ENCODE data around the gene SRCAP. TPM values are rescaled to one million over a fixed set of nuclear protein-coding genes. Genes with fewer than 3 reads are reported as not detected.

SRCAP gene
- polyA plus RNA-seq, 1 of the 3 experiments (the other 2 are of a cell fraction) = 5.6 TPM

GRCh38 chr16:30699615-30700099, 686 bp downstream of the SRCAP start:
- ChIA-PET POLR2A (no interaction called here), CTCF (no interaction called here)
- H3K9ac ChIP-seq = peak overlapping the region; percentile 100
- H3K79me2 ChIP-seq (ENCODE audit: insufficient read depth) = peaks cover 55% of the 10 kb centered on the region
- 13% methylated on average over 8 of the region's 8 CpGs for WGBS (ENCODE audit: low lambda C conversion rate)
- no peaks in the 10 kb centered on the region for H3F3A ChIP-seq (replicated peaks; ENCODE audit: insufficient read depth)
- H3K36me3 ChIP-seq (replicated peaks in 1 of 2; ENCODE audit: control insufficient read depth in 1 of 2, insufficient read depth in 2 of 2, low read length in 1 of 2) = peaks cover 25 to 42% of the 10 kb centered on the region in 2 experiments
- no peaks in the 10 kb centered on the region for H3K27me3 ChIP-seq (ENCODE audit: insufficient read depth)
- DNase-seq = no peak
- H3K4me2 ChIP-seq = peak overlapping the region; percentile 75
- peaks cover 12 to 13% of the 10 kb centered on the region in 2 experiments for H3K4me1 ChIP-seq (ENCODE audit: control insufficient read depth in 1 of 2, insufficient read depth in 2 of 2, low read depth in 1 of 2, low read length in 1 of 2)
- no peaks in the 10 kb centered on the region for H3K9me2 ChIP-seq
- H4K20me1 ChIP-seq (ENCODE audit: insufficient read depth) = peaks cover 12% of the 10 kb centered on the region
- H3K4me3 ChIP-seq (ENCODE audit: low read depth in 2 of 2, low read length in 1 of 2) = peak overlapping the region; percentile 78
- no peak overlapping the region for H2AFZ ChIP-seq (ENCODE audit: low read depth)
- no peak for TF ChIP-seq REST (IDR thresholded peaks at IDR 0.05; ENCODE audit: low read depth, low read length)
- TF ChIP-seq YY1 (IDR thresholded peaks at IDR 0.05; ENCODE audit: low read depth) = no peak
- TF ChIP-seq EP300 (IDR thresholded peaks at IDR 0.05; ENCODE audit: borderline replicate concordance in 1 of 2, low read depth in 1 of 2, low read length in 1 of 2) = no peak
- TF ChIP-seq TEAD4 (IDR thresholded peaks at IDR 0.05; ENCODE audit: borderline replicate concordance, insufficient read depth) = no peak
- TF ChIP-seq JUND (IDR thresholded peaks at IDR 0.05) = no peak
- no peak for TF ChIP-seq RFX5 (IDR thresholded peaks at IDR 0.05; ENCODE audit: low read length)
- no peak for TF ChIP-seq USF1 (IDR thresholded peaks at IDR 0.05; ENCODE audit: borderline replicate concordance, low read depth)
- TF ChIP-seq SMC3 (IDR thresholded peaks at IDR 0.05; ENCODE audit: low read depth, low read length) = no peak
- no peak for TF ChIP-seq RCOR1 (IDR thresholded peaks at IDR 0.05; ENCODE audit: low read length)
- no peak for TF ChIP-seq POLR2AphosphoS5 (IDR thresholded peaks at IDR 0.05; ENCODE audit: low read depth, low read length)
- no peak for TF ChIP-seq IRF3 (IDR thresholded peaks at IDR 0.05; ENCODE audit: low read depth, low read length)
- no peak for TF ChIP-seq PBX3 (IDR thresholded peaks at IDR 0.05)
- no peak for TF ChIP-seq RAD21 (IDR thresholded peaks at IDR 0.05; ENCODE audit: low read length)
- no peak for TF ChIP-seq MEF2A (IDR thresholded peaks at IDR 0.05; ENCODE audit: borderline replicate concordance, low read depth)
- TF ChIP-seq EZH2phosphoT487 (IDR thresholded peaks at IDR 0.05; ENCODE audit: borderline replicate concordance, low read depth) = no peak
- TF ChIP-seq FOSL2 (IDR thresholded peaks at IDR 0.05; ENCODE audit: borderline replicate concordance, low read depth) = no peak
- no peaks in the 10 kb centered on the region for H3K9me3 ChIP-seq
- peak overlapping the region; percentile 99 to 100; a peak in 3 of 4 replicates for H3K27ac ChIP-seq (ENCODE audit: low read depth in 2 of 2, low read length in 1 of 2)
